ENCODE data around the gene BCAN. TPM values are rescaled to one million over a fixed set of nuclear protein-coding genes. Genes with fewer than 3 reads are reported as not detected.

BCAN gene
- total RNA-seq, 5 donors from 2014 or later (not counting 1 experiment from before 2014, with no cell fraction given): not detected

DNA sequence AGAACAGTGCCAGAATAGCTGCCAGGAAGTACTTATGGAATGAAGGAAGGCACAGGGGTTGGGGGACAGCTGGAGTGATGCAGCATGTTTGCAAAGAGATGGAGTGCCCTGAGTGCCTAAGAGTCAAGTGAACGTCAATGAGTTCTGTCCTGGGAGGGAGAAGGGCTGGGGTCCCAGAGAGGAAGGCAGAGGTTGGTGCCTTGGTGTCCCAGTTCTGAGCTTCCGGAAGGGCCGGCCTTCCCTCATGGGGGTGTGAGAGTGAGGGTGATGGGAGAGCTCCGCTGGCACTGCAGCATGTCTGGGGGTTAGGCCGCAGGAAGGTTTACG, 17.7 kb downstream of the BCAN start:
- no peak overlapping the region for H3K27ac ChIP-seq (ENCODE audit: low read length)
- H3K4me1 Mint-ChIP-seq: peaks cover 45 to 62% (median 52%) of the 10 kb centered on the region in 3 donors
- peaks cover 16 to 58% of the 10 kb centered on the region in 2 experiments for H3K4me1 ChIP-seq (ENCODE audit: control insufficient read depth in 1 of 2, extremely low read depth in 1 of 2, insufficient read depth in 2 of 2, low read length in 2 of 2)
- peak overlapping the region in 1 of 2 donors; percentile 15 for H3K4me3 ChIP-seq (ENCODE audit: control insufficient read depth in 1 of 2, extremely low read depth in 1 of 2, low read length in 1 of 2)
- peaks cover 28 to 29% of the 10 kb centered on the region in 2 donors for H3K27me3 Mint-ChIP-seq
- H3K9me3 Mint-ChIP-seq: no peaks in the 10 kb centered on the region
- H3K4me3 Mint-ChIP-seq: peak overlapping the region in 2 of 3 donors; percentile 17 to 52
- DNase-seq: peak in 1 of 35 experiments; percentile 17
- CTCF ChIA-PET: interaction anchor here (0.5 to 2.6 kb wide), 7 partner anchors 19 to 483 kb away, joined by 3 to 10 read pairs (median 4); no protein-coding TSS in a partner anchor
- H3K36me3 Mint-ChIP-seq: no peaks in the 10 kb centered on the region
- peaks cover 4 to 46% of the 10 kb centered on the region in 2 experiments for H3K27me3 ChIP-seq (replicated peaks in 1 of 2; ENCODE audit: control insufficient read depth in 2 of 2, extremely low read depth in 1 of 2, insufficient read depth in 2 of 2, low read length in 1 of 2)
- no peaks in the 10 kb centered on the region for H3K36me3 ChIP-seq (ENCODE audit: control insufficient read depth in 2 of 2, extremely low read depth in 1 of 2, insufficient read depth in 1 of 2, low read length in 1 of 2)
- POLR2A ChIA-PET: no interaction called here
- no peaks in the 10 kb centered on the region for H3K9me3 ChIP-seq
- no peak for ATAC-seq (replicated peaks in 1 of 4)
- H3K27ac Mint-ChIP-seq: peak overlapping the region; percentile 11 to 71
- WGBS (ENCODE audit: insufficient coverage): 30% methylated on average over 6 of the region's 6 CpGs

DNA sequence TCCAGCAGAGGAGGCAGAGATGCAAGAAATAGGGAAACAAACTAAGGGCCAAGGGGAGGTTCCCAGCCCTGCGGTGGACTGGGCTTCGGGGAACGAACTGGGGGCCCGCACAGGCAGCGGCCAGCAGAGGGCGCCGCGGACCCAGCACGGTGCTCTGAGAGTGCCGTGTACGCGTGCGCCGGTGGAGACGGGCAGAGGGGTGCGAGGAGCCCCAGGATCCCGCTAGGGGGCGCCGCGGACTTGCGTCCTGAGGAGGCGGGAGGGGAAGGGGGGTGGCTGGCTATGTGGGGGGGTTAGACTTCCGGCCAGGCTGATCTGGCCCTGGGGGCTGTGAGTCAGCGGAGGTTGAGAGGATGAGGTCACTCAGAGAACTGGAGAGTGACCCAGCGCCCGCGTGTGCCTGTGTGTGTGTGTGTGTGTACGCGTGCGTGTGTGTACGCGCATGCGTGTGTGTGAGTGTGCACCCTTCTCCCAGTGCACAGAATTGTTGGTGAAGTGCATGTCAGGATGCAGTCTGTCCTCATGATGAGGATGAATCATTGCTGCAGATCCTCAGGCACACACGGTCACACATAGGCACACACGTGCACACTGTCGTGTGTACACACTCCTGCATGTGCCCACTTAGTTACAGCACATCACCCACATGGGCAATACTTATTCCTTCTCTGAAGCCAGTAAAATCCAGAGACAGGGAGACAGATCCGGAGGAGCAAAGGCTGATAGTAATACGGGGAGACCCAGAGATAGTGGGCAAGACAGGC, 18.3 kb downstream of the BCAN start:
- H3K9me3 ChIP-seq: no peaks in the 10 kb centered on the region
- ChIA-PET POLR2A (interaction anchor here in 1 of 2 donors (0.6 kb wide), 1 partner anchor 81 kb away, joined by 3 read pairs; the partner anchor contains the start of gene MRPL24), CTCF (interaction anchor here (0.6 to 2.6 kb wide), 9 partner anchors 17 to 483 kb away, joined by 4 to 10 read pairs (median 6); partner anchors contain the start of gene NES (in 1 of the 2))
- H3K4me3 ChIP-seq (ENCODE audit: control insufficient read depth in 1 of 2, extremely low read depth in 1 of 2, low read length in 1 of 2): peak overlapping the region in 1 of 2 donors; percentile 15
- 12% methylated on average over 30 of the region's 38 CpGs for WGBS (ENCODE audit: insufficient coverage)
- no peaks in the 10 kb centered on the region for H3K36me3 ChIP-seq (ENCODE audit: control insufficient read depth in 2 of 2, extremely low read depth in 1 of 2, insufficient read depth in 1 of 2, low read length in 1 of 2)
- DNase-seq (peak; percentile 74 to 95 (median 87)), ATAC-seq (replicated peaks in 1 of 4) (peak; percentile 74 to 87 (median 80))
- H3K4me1 Mint-ChIP-seq: peaks cover 45 to 62% (median 52%) of the 10 kb centered on the region in 3 donors
- peaks cover 3 to 46% of the 10 kb centered on the region in 2 experiments for H3K27me3 ChIP-seq (replicated peaks in 1 of 2; ENCODE audit: control insufficient read depth in 2 of 2, extremely low read depth in 1 of 2, insufficient read depth in 2 of 2, low read length in 1 of 2)
- H3K4me1 ChIP-seq (ENCODE audit: control insufficient read depth in 1 of 2, extremely low read depth in 1 of 2, insufficient read depth in 2 of 2, low read length in 2 of 2): peaks cover 16 to 62% of the 10 kb centered on the region in 2 experiments
- peaks cover 24 to 25% of the 10 kb centered on the region in 2 donors for H3K27me3 Mint-ChIP-seq
- H3K4me3 Mint-ChIP-seq: peak overlapping the region in 2 of 3 donors; percentile 17 to 52
- no peaks in the 10 kb centered on the region for H3K36me3 Mint-ChIP-seq
- peak overlapping the region; percentile 64 to 71 for H3K27ac Mint-ChIP-seq
- H3K27ac ChIP-seq (ENCODE audit: low read length): no peak overlapping the region
- no peaks in the 10 kb centered on the region for H3K9me3 Mint-ChIP-seq

DNA sequence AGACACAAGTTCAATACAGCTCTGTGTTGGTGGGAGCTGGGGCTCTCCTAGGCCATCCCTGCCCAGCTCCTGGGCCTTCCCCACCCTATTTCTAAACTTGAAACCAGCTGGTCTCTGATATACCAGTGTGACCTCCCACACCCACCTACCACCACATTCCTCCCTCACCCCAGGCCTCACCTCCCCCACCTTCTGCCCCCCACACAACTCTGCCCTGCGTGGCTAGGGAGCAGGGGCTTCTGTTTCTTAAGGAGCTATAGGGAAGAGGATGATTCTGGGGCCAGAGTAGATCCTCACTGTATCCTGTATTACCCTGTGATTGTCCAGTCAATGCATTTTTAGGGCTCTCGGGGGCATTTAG, 18.8 kb downstream of the BCAN start:
- H3K4me1 Mint-ChIP-seq: peaks cover 45 to 66% (median 52%) of the 10 kb centered on the region in 3 donors
- H3K4me3 ChIP-seq (ENCODE audit: control insufficient read depth in 1 of 2, extremely low read depth in 1 of 2, low read length in 1 of 2): no peak overlapping the region

DNA sequence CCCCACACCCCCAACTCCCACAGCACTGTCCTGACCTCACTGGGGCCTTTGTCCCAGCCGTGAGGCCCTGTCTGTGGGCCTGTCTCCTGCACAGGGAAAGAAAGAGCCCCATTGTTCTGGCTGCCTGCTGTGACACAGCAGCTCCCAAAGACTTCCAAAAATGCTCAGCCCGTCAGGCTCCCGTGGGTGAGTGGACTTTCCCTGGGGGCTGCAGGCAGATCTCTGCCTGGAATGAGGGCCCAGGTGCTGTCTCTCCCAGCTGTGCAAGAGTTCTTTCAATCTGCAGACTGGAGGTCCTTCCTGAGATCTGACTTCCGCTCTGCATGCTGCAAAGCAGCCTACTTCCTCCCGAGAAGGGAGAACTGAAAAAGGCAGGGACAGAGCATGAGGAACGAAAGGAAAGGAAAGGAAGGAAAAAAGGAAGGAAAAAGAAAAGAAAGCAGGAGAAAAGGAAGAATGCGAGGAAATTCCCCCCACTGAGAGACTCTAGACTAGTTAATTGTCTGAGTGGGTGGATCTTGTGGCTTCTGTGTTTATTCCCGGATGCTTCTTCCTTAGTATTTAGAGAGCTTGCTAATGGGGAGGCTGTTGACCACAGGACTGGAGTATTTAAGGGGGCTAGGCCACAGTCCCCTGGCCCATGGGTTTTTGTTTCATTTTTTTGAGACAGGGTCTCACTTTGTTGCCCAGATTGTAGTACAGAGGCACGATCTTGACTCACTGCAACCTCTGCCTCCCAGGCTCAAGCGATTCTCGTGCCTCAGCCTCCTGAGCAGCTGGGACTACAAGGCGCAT, 20.3 kb downstream of the BCAN start:
- Mint-ChIP-seq H3K4me1 (peaks cover 36 to 55% (median 45%) of the 10 kb centered on the region in 3 donors), H3K27me3 (peaks cover 4% of the 10 kb centered on the region in 2 donors), H3K9me3 (no peaks in the 10 kb centered on the region), H3K27ac (peak overlapping the region; percentile 44 to 58), H3K36me3 (no peaks in the 10 kb centered on the region), H3K4me3 (no peak overlapping the region)
- no peak overlapping the region for H3K27ac ChIP-seq (ENCODE audit: low read length)
- ChIA-PET POLR2A (no interaction called here), CTCF (interaction anchor here (0.7 to 1.4 kb wide), 3 partner anchors 13 to 59 kb away, joined by 4 to 6 read pairs (median 4); no protein-coding TSS in a partner anchor)
- H3K9me3 ChIP-seq: no peaks in the 10 kb centered on the region
- 64% methylated on average over 8 of the region's 12 CpGs for WGBS (ENCODE audit: insufficient coverage)
- H3K4me1 ChIP-seq (ENCODE audit: control insufficient read depth in 1 of 2, extremely low read depth in 1 of 2, insufficient read depth in 2 of 2, low read length in 2 of 2): peaks cover 9 to 53% of the 10 kb centered on the region in 2 experiments
- H3K36me3 ChIP-seq (ENCODE audit: control insufficient read depth in 2 of 2, extremely low read depth in 1 of 2, insufficient read depth in 1 of 2, low read length in 1 of 2): no peaks in the 10 kb centered on the region
- H3K4me3 ChIP-seq (ENCODE audit: control insufficient read depth in 1 of 2, extremely low read depth in 1 of 2, low read length in 1 of 2): no peak overlapping the region
- peaks cover 0 to 26% of the 10 kb centered on the region in 2 experiments for H3K27me3 ChIP-seq (replicated peaks in 1 of 2; ENCODE audit: control insufficient read depth in 2 of 2, extremely low read depth in 1 of 2, insufficient read depth in 2 of 2, low read length in 1 of 2)
- no peak for DNase-seq
- no peak for ATAC-seq (replicated peaks in 1 of 4)

More for the DNA sequence above, 18.8 kb downstream of the BCAN start:
- H3K36me3 ChIP-seq (ENCODE audit: control insufficient read depth in 2 of 2, extremely low read depth in 1 of 2, insufficient read depth in 1 of 2, low read length in 1 of 2): no peaks in the 10 kb centered on the region
- no peaks in the 10 kb centered on the region for H3K9me3 ChIP-seq
- no peaks in the 10 kb centered on the region for H3K9me3 Mint-ChIP-seq
- peaks cover 16 to 62% of the 10 kb centered on the region in 2 experiments for H3K4me1 ChIP-seq (ENCODE audit: control insufficient read depth in 1 of 2, extremely low read depth in 1 of 2, insufficient read depth in 2 of 2, low read length in 2 of 2)
- peak overlapping the region in 1 of 3 donors; percentile 41 for H3K4me3 Mint-ChIP-seq
- H3K27me3 ChIP-seq (replicated peaks in 1 of 2; ENCODE audit: control insufficient read depth in 2 of 2, extremely low read depth in 1 of 2, insufficient read depth in 2 of 2, low read length in 1 of 2): peaks cover 0 to 40% of the 10 kb centered on the region in 2 experiments
- peaks cover 19% of the 10 kb centered on the region in 2 donors for H3K27me3 Mint-ChIP-seq
- WGBS (ENCODE audit: insufficient coverage): 75% methylated on average over 1 of the region's 2 CpGs
- H3K27ac Mint-ChIP-seq: peak overlapping the region; percentile 57 to 77
- no peaks in the 10 kb centered on the region for H3K36me3 Mint-ChIP-seq
- DNase-seq (no peak), ATAC-seq (replicated peaks in 1 of 4) (peak in 1 of 4 experiments; percentile 4)
- ChIA-PET CTCF (interaction anchor here (0.6 to 2.6 kb wide), 11 partner anchors 11 to 479 kb away, joined by 3 to 10 read pairs (median 4); partner anchors contain the start of gene NES (in 1 of the 2)), POLR2A (interaction anchor here in 1 of 2 donors (0.6 kb wide), 1 partner anchor 80 kb away, joined by 3 read pairs; the partner anchor contains the start of gene MRPL24)
- no peak overlapping the region for H3K27ac ChIP-seq (ENCODE audit: low read length)

DNA sequence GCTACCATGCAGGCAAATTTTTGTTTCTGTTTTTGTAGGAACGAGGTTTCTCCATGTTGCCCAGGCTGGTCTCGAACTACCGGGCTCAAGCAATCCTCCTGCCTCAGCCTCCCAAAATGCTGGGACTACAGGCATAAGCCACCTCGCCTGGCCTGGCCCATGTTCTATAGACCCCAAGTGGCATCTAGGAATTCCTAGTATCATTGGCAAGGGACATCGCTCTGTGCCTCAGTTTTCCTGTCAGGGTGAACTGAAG, 20.8 kb downstream of the BCAN start:
- POLR2A ChIA-PET: no interaction called here
- no peak for ATAC-seq (replicated peaks in 1 of 4)
- WGBS (ENCODE audit: insufficient coverage): 100% methylated on average over 3 of the region's 5 CpGs
- DNase-seq: no peak
- Histone ChIP-seq H3K9me3 (no peaks in the 10 kb centered on the region), H3K36me3 (ENCODE audit: control insufficient read depth in 2 of 2, extremely low read depth in 1 of 2, insufficient read depth in 1 of 2, low read length in 1 of 2) (no peaks in the 10 kb centered on the region), H3K4me3 (ENCODE audit: control insufficient read depth in 1 of 2, extremely low read depth in 1 of 2, low read length in 1 of 2) (no peak overlapping the region), H3K27me3 (replicated peaks in 1 of 2; ENCODE audit: control insufficient read depth in 2 of 2, extremely low read depth in 1 of 2, insufficient read depth in 2 of 2, low read length in 1 of 2) (peaks cover 0 to 22% of the 10 kb centered on the region in 2 experiments), H3K27ac (ENCODE audit: low read length) (no peak overlapping the region), H3K4me1 (ENCODE audit: control insufficient read depth in 1 of 2, extremely low read depth in 1 of 2, insufficient read depth in 2 of 2, low read length in 2 of 2) (peaks cover 8 to 48% of the 10 kb centered on the region in 2 experiments)
- CTCF ChIA-PET: interaction anchor here in 1 of 2 donors (0.6 kb wide), 1 partner anchor 277 kb away, joined by 6 read pairs; no protein-coding TSS in a partner anchor
- H3K4me3 Mint-ChIP-seq: no peak overlapping the region
- no peaks in the 10 kb centered on the region for H3K9me3 Mint-ChIP-seq
- H3K36me3 Mint-ChIP-seq: no peaks in the 10 kb centered on the region
- H3K27ac Mint-ChIP-seq: no peak overlapping the region
- peaks cover 31 to 50% (median 40%) of the 10 kb centered on the region in 3 donors for H3K4me1 Mint-ChIP-seq
- no peaks in the 10 kb centered on the region for H3K27me3 Mint-ChIP-seq

DNA sequence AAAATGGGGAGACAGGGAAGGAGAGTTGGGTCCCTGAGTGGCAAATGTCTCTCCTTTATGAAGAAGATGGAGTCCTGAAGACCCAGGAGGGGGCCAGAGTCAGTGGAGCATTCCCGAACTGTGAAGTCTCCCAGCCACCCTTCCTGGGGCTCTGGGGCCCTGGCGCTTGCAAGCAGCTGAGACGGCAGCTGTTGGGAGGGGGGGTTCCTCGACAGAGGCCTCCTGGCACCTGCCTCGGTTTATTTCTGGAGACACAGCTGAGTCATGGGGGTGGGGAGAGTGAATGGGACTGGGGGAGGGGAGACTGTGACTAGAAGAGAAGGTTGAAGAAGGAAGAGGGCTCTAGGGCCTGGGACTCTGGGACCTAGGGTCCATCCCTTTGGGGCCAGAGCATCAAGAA, 21.3 kb downstream of the BCAN start:
- CTCF ChIA-PET: interaction anchor here in 1 of 2 donors (0.6 kb wide), 1 partner anchor 277 kb away, joined by 6 read pairs; no protein-coding TSS in a partner anchor
- Histone ChIP-seq H3K9me3 (no peaks in the 10 kb centered on the region), H3K4me1 (ENCODE audit: control insufficient read depth in 1 of 2, extremely low read depth in 1 of 2, insufficient read depth in 2 of 2, low read length in 2 of 2) (peaks cover 8 to 43% of the 10 kb centered on the region in 2 experiments), H3K4me3 (ENCODE audit: control insufficient read depth in 1 of 2, extremely low read depth in 1 of 2, low read length in 1 of 2) (no peak overlapping the region), H3K27me3 (replicated peaks in 1 of 2; ENCODE audit: control insufficient read depth in 2 of 2, extremely low read depth in 1 of 2, insufficient read depth in 2 of 2, low read length in 1 of 2) (peaks cover 0 to 18% of the 10 kb centered on the region in 2 experiments), H3K36me3 (ENCODE audit: control insufficient read depth in 2 of 2, extremely low read depth in 1 of 2, insufficient read depth in 1 of 2, low read length in 1 of 2) (no peaks in the 10 kb centered on the region), H3K27ac (ENCODE audit: low read length) (no peak overlapping the region)
- Mint-ChIP-seq H3K4me1 (peaks cover 29 to 46% (median 35%) of the 10 kb centered on the region in 3 donors), H3K4me3 (no peak overlapping the region), H3K27me3 (no peaks in the 10 kb centered on the region), H3K9me3 (no peaks in the 10 kb centered on the region), H3K36me3 (no peaks in the 10 kb centered on the region), H3K27ac (no peak overlapping the region)
- POLR2A ChIA-PET: no interaction called here
- no peak for ATAC-seq (replicated peaks in 1 of 4)
- 45% methylated on average over 5 of the region's 5 CpGs for WGBS (ENCODE audit: insufficient coverage)
- DNase-seq: no peak

Measured in T-cell (primary cell).